GM19455 (cell line): Measurements from ENCODE around the gene EPHA6.
"Not testable (repeated sequence)": the region's sequence is repeated elsewhere in the genome, so short reads cannot be mapped to it uniquely, and the experiment has no call there.

ENCODE experiments used
- ATAC-seq: cut with Tn5 transposase; IDR thresholded peaks from one replicate; pipeline ENCODE4 v1.9.1; 2021; ENCODE audit not compliant: unreplicated experiment

Gene EPHA6

GRCh38 chr3:97010881-97011657 lies 196.7 kb downstream of the EPHA6 start:
- ATAC-seq = no peak

DNA sequence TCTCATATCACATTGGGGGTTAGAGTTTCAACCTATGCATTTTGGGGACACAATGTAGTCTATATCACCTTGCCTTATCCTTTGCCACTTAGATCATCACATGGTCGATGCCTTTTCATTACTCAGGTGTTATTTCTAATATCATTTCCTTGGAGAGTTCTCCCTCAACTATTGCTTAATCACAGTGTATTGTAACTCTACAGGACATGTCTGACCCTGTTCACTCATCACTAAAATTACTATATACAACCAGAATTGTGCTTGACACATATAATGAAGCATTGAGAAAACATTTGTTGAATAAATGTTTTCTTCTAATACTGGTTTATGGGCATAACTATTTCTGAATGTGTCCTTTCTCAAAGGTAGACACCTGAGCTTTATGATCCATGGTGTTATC lies 207.4 kb downstream of the EPHA6 start:
- ATAC-seq = no peak

DNA sequence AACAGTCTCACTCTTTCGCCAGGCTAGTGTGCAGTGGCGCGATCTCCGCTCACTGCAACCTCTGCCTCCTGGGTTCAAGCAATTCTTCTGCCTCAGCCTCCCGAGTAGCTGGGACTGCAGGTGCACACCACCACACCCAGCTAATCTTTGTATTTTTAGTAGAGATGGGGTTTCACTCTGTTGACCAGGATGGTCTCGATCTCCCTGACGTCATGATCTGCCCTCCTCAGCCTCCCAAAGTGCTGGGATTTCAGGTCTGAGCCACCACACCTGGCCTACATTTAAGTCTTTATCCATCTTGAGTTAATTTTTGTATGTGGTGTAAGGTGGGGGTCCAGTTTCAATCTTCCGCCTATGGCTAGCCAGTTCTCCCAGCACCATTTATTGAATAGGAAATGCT lies 211.2 kb downstream of the EPHA6 start:
- ATAC-seq = not testable (repeated sequence)

DNA sequence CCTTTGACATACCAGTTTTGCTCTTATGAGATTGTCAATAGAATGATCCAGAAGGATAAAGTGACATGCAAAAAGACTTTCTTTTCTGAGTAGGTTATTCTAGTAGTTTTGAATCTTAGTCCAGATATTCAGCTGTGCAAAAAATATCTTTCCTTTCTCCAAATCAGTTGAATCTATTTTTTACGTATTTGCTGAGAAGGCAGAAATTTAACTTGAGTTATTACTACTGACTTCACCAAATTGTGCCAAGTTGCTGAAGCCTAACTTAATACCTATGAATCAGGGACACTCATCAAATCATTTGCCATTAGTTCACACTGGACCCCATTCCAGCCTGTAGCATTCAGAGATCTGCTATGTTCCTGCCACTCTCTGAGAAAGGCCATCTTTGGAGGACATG lies 215.6 kb downstream of the EPHA6 start:
- no peak for ATAC-seq

- no peak for ATAC-seq
Measured at GRCh38 chr3:97037294-97037943, 223.0 kb downstream of the EPHA6 start.

DNA sequence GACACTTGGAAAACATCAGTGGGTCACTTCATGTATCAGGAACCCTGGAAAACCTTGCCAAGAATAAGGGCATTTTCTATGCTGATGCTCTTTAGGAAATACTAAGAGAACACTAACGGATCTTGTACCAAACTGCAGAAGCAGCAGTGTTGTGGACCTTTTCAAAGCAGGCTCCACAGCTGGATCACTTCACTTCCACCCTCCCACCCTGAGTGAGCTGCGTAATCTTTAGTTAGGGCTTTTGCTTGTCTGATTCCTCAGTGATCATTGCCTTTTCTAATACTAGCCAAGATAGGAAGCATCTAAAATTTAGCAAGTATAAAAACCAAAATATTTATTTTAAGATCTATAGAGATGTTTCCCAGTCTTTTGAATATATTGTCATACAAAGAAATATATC lies 229.0 kb downstream of the EPHA6 start:
- ATAC-seq = no peak

GRCh38 chr3:97057365-97057764 lies 243.0 kb downstream of the EPHA6 start:
- ATAC-seq = no peak

DNA sequence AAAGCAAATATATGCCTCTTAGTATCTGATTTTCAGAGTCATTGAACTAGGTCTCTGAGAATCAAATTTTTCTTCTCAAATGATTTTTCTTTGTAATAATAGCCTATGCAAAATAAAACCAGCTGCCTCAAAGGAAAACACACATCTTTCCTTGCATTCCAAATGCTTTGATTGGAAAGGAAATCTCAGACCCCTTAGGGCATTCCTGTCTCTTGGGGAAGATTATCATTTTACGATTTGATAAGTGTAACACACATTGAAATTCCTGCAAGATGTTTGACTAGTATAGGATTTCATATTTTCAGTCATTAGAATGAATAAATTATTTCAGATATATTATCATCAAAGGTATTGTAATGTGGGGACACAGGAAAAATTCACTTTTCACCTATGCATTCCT lies 244.8 kb downstream of the EPHA6 start:
- no peak for ATAC-seq

DNA sequence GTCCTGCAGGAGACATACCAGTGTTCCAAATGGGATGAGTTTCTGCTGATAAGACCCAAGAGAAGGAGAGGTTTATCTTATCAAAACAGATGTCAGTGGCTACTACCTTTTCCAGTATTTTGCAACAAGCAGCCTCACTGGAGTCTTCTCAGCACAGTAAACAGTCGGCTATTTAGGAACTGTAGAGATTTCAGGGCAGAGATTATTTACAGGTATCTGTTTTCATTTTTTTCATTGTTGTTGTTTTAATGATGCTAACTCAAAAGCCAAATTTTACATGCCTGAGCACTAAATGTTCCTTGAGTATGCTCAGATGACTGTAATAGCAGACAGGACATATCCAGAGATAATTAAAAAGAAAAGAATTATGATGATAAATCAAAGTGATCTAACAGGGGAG lies 252.1 kb downstream of the EPHA6 start:
- no peak for ATAC-seq

- ATAC-seq = no peak
Measured at GRCh38 chr3:97070302-97070701, 255.9 kb downstream of the EPHA6 start.

DNA sequence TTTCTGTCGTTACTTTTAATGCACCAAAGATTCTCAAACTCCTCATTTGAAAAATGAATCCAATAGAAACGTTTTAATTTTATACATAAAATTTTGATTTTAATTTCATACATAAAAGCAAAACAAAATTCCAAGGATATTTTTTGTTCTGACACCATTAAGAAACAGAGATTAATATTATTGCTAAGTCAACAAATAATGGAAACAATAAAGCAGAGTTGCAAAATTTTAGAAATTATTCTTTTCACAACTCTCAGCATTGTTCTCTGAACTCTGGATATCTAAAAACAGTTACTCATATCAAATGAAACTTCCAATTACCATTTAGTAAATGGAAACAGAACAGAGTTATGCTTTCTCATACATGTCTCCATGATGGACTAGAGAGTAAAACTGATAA lies 260.2 kb downstream of the EPHA6 start:
- ATAC-seq = no peak

GRCh38 chr3:97076673-97077072 lies 262.3 kb downstream of the EPHA6 start:
- ATAC-seq = no peak

DNA sequence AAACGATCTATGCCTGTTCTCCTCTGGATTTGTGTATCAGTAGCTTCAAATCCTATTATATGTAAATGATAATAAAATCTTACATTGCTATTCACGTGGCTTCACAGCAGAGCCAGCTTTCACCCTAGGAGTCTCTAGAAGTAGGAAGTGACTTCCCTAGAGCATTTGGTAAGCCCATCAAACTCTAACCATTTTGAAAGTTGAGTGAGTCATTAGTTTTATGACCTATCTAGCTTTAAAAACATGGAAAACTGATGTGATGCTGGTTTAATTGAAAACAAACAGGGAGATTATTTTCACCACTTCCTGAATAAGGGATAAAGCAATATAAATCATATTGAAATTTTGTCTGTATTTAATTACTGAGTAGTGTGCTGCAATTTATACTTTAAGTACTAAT lies 275.2 kb downstream of the EPHA6 start:
- ATAC-seq = no peak

DNA sequence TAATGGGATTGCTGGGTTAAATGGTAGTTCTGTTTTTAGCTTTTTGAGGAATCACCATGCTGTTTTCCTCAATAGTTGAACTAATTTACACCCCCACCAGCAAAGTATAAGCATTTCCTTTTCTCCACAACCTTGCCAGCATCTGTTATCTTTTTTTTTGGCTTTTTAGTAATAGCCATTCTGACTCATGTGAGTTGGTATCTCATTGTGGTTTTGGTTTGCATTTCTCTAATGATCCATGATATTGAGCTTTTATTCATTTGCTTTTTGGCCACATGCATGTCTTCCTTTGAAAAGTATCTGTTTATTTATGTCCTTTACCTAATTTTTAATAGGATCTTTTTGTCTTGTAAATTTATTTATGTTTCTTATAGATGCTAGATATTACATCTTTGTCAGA lies 288.2 kb downstream of the EPHA6 start:
- no peak for ATAC-seq

DNA sequence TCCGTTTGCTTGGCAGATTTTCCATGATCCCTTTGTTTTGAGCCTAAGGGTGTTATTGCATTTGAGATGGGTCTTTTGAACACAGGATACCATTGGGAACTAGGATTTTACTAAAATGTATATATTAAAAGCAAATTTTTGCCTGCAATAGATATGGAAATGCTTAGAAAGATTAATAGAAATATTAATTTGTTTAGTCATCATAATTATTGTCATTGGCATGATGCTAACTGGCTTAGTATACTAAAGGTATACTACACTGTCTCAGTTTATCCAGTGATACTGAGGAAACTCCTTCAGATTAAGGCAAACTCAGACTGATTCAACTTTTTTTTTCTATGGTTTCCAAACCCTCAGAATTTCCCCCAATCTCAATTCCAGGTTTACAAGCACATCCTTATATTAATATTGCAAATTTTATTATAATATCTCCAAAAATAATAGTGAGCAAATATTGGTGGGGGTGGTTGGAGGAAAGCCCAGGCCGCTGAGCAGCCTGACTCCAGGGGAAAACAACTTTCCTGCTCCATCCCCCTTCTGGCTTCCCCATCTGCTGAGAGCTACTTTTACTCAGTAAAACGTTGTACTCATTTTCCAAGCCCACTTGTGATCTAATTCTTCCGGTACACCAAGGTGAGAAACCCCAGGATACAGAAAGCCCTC lies 291.7 kb downstream of the EPHA6 start:
- ATAC-seq = no peak

DNA sequence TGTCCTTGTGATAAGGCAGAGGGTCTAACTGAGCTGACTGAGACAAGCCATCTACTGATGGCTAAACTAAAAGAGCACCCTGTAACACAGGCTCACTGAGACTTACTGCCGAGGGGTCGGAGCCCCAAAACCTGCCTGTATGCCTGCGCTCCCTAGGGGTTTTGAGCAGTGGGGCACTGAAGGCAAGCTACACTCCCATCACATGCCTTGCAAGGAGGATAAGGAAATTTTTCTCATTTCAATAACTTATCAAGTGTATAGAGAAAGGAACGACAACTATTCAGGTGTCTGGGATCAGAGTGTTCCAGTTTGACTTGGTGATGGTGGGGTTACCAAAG lies 292.2 kb downstream of the EPHA6 start:
- no peak for ATAC-seq

DNA sequence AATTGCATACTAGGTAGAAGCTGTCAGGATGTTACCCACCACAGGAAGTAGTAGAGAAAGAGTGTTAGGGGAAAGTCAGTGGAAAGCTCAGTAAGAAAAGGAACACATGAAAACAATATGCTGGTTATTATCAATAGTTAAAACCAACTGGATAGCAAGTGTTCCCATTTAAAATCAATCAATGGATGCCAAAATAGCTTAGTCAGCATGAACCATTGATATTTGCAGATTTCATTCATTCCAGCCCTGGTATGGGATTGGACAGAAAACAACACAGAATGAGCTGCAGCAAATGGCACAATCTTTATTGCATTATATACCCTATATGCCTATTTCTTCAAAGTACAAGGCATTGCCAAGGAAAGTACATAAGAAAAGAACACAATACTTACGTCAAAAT lies 293.7 kb downstream of the EPHA6 start:
- no peak for ATAC-seq

DNA sequence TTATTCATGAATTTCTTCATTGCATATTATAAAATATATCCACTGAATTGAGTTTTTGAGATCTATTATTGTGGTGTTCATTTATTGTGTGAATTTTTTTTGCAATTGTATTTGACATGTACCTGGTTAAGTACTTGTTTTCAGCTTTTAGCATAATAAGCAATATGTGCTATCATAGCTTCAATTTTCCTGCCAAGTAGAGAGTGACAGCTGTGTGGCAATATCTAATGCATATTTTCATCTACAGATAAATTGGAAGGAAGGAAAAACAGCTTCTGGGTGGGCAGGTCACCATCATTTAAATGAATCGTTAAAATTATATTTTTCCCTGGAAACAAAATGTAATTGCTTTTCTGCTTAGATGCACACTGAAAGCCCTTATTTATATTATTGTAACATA lies 296.9 kb downstream of the EPHA6 start:
- ATAC-seq = no peak

- ATAC-seq = no peak
Measured at GRCh38 chr3:97121386-97121785, 307.0 kb downstream of the EPHA6 start.

- ATAC-seq = no peak
Measured at GRCh38 chr3:97125902-97126499, 311.6 kb downstream of the EPHA6 start.

GRCh38 chr3:97131476-97131875 lies 317.1 kb downstream of the EPHA6 start:
- no peak for ATAC-seq
